Measurements from ENCODE around the gene TMX4. TPM values are rescaled to one million over a fixed set of nuclear protein-coding genes. Genes with fewer than 3 reads are reported as not detected.
A peak's percentile ranks its signal among the peaks of the same experiment; 100 is the strongest.

Gene TMX4
- total and polyA plus RNA-seq, 2 of the 8 experiments (the other 6 are each of a cell fraction or from before 2014, with no cell fraction given), result 2.1 to 7.8 TPM

- Histone ChIP-seq H3K9me3 (ENCODE audit: insufficient read depth in 2 of 2, low read depth in 1 of 2, low read length in 1 of 2) (no peaks in the 10 kb centered on the region), H4K8ac (ENCODE audit: extremely low read depth, insufficient read depth, low read length) (no peak overlapping the region), H3K79me1 (ENCODE audit: low read depth, low read length) (no peaks in the 10 kb centered on the region), H3K4me1 (replicated peaks in 1 of 4; ENCODE audit: control insufficient read depth in 3 of 4, insufficient read depth in 4 of 4, low read length in 3 of 4) (peaks cover 0 to 11% (median 2%) of the 10 kb centered on the region in 4 experiments; a peak in 3 of 7 replicates), H4K5ac (ENCODE audit: insufficient read length, low read depth, low read length) (no peak overlapping the region), H3K23me2 (ENCODE audit: low read depth, low read length) (no peaks in the 10 kb centered on the region), H2BK120ac (replicated peaks; ENCODE audit: low read depth, low read length) (no peak overlapping the region), H3K79me2 (ENCODE audit: control insufficient read depth in 1 of 2, insufficient read depth in 2 of 2, low read length in 2 of 2) (no peaks in the 10 kb centered on the region), H3K9ac (replicated peaks in 1 of 4; ENCODE audit: extremely low read depth in 1 of 4, low read depth in 3 of 4, low read length in 3 of 4) (no peak overlapping the region), H3K27ac (ENCODE audit: low read depth, low read length) (no peak overlapping the region), H3K4me2 (ENCODE audit: insufficient read depth in 1 of 2, low read depth in 2 of 2, low read length in 2 of 2) (no peak overlapping the region), H4K20me1 (replicated peaks in 1 of 2; ENCODE audit: control insufficient read depth in 1 of 2, insufficient read depth in 2 of 2, low read length in 2 of 2) (no peaks in the 10 kb centered on the region), H4K91ac (replicated peaks; ENCODE audit: insufficient read length, low read length) (no peak overlapping the region), H3K4ac (replicated peaks; ENCODE audit: insufficient read length, low read depth, low read length) (no peak overlapping the region), H3K18ac (ENCODE audit: extremely low read depth, low read length) (no peak overlapping the region), H2AK5ac (ENCODE audit: low read depth, low read length) (no peak overlapping the region), H3K56ac (replicated peaks; ENCODE audit: insufficient read length, low read depth, low read length) (no peak overlapping the region), H3K23ac (ENCODE audit: insufficient read length) (no peak overlapping the region), H2AFZ (ENCODE audit: low read length) (no peak overlapping the region), H3K36me3 (ENCODE audit: control insufficient read depth in 2 of 4, insufficient read depth in 4 of 4, low read length in 3 of 4) (no peaks in the 10 kb centered on the region), H3K4me3 (ENCODE audit: extremely low read depth in 1 of 4, insufficient read depth in 2 of 4, low read depth in 3 of 4, low read length in 4 of 4) (no peak overlapping the region), H3K14ac (ENCODE audit: insufficient read length) (no peak overlapping the region), H2BK20ac (ENCODE audit: low read length) (no peak overlapping the region), H2BK5ac (ENCODE audit: low read depth, low read length) (no peak overlapping the region), H2BK12ac (ENCODE audit: low read depth, low read length) (no peak overlapping the region), H3K27me3 (replicated peaks in 1 of 4; ENCODE audit: control insufficient read depth in 3 of 4, extremely low read depth in 1 of 4, insufficient read depth in 3 of 4, low read length in 3 of 4) (no peaks in the 10 kb centered on the region), H2BK15ac (ENCODE audit: low read length) (no peak overlapping the region)
- FAIRE-seq, result peak; percentile 7
- ChIA-PET POLR2A (ENCODE audit: partially characterized antibody) (interaction anchor here (0.7 kb wide), 1 partner anchor 850 kb away, joined by 4 read pairs; no protein-coding TSS in a partner anchor), CTCF (ENCODE audit: partially characterized antibody) (interaction anchor here (0.6 to 6.6 kb wide), 19 partner anchors 9 to 1767 kb away, joined by 3 to 53 read pairs (median 5); no protein-coding TSS in a partner anchor)
- DNase-seq (ENCODE audit: low read depth in 1 of 2, low spot score in 2 of 2), result peak in 1 of 2 experiments; percentile 1
- 75% methylated on average over 10 of the region's 10 CpGs; no CpG with 5 or more reads in 1 of the 2 experiments for WGBS, 2 experiments (ENCODE audit: extremely low coverage in 1 of 2, insufficient coverage in 1 of 2, insufficient read length in 1 of 2, insufficient replicate concordance in 2 of 2, low coverage in 1 of 2, low lambda C conversion rate in 2 of 2, missing lambda C conversion rate in 1 of 2)
- no peak for TF ChIP-seq NANOG (IDR thresholded peaks at IDR 0.05; ENCODE audit: insufficient read depth, low read depth, low read length, poor library complexity, severe bottlenecking)
- peak; percentile 36 to 52; a peak in 3 of 4 replicates for TF ChIP-seq RAD21 (IDR thresholded peaks at IDR 0.05 in 1 of 2, conservative IDR thresholded peaks at IDR 0.05 in 1 of 2; ENCODE audit: low read depth in 2 of 2, low read length in 2 of 2)
- peak; percentile 80 for TF ChIP-seq CEBPB (IDR thresholded peaks at IDR 0.05; ENCODE audit: low read depth, low read length)
- no peak for TF ChIP-seq POLR2A (IDR thresholded peaks at IDR 0.05; ENCODE audit: control extremely low read depth in 1 of 2, low read depth in 2 of 2, low read length in 2 of 2)
- TF ChIP-seq BRCA1 (IDR thresholded peaks at IDR 0.05; ENCODE audit: low read depth, low read length), result no peak
- TF ChIP-seq SIX5 (IDR thresholded peaks at IDR 0.05; ENCODE audit: low read depth, low read length), result no peak
- peak in 2 of 3 experiments; percentile 40 to 48; a peak in 3 of 4 replicates for TF ChIP-seq CTCF (IDR thresholded peaks at IDR 0.05; ENCODE audit: control extremely low read depth in 1 of 3, insufficient read depth in 1 of 3, low read depth in 1 of 3, low read length in 3 of 3)
Observed at GRCh38 chr20:7980332-7981046, 39.1 kb downstream of the TMX4 start.

All from H1 (cell line).